ENCODE measurements around the gene SBF2.
"Not testable (repeated sequence)": the region's sequence is repeated elsewhere in the genome, so short reads cannot be mapped to it uniquely, and the experiment has no call there.

SBF2 gene

DNA sequence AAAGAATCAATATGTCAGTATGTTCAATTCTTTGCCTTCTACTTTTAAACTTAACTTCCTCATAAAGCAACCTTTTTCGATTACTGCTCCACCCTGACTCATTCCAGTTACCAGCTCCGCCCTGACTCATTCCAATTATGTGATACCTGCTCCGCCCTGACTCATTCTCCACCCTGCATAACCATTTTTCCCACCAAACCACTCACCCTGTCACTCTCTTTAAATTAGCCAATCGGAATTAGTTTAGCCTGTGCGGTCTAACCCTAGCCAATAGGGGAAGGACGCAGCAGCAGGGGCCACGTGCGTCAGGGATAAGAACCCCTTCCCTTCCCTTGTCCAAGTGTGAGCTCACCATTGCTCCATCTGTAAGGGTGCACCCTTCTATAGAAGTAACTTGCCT, 393.8 kb downstream of the SBF2 start:
- not testable (repeated sequence) for DNase-seq (ENCODE audit: low read depth, low spot score)

DNA sequence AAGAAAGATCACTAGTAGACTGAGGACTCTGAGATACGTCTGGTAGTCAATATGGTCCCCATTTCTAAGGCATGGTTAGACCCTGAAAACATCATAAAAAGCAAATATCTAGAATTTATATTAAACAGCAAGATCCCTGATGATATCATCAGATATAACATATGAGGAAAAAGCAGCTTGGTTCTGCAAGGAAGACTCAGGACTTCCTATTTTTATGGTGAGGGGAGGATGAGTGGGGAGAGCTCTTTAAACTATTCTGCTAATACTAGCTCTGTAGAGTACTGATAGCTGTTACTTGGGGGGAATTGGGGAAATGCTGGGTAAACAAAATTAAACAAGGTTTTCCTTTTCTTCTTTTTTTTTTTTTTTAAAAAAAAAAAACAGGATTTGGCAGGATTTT, 394.3 kb downstream of the SBF2 start:
- DNase-seq (ENCODE audit: low read depth, low spot score) = no peak

DNA sequence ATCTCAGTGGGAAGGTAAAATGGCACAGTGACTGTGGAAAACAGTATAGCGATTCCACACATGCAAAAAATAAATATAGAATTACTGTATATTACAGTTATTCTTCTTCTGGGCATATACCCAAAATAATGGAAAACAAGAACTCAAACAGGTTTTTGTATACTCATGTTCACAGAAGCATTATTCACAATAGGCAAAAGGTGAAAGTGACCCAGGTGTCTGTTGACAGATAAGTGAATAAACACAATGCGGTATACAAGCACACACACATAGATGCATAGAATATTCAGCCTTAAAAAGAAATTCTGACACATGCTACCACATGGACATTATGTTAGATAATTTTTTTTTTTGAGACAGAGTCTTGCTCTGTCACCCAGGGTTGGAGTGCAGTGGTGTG, 397.1 kb downstream of the SBF2 start:
- no peak for DNase-seq (ENCODE audit: low read depth, low spot score)

DNA sequence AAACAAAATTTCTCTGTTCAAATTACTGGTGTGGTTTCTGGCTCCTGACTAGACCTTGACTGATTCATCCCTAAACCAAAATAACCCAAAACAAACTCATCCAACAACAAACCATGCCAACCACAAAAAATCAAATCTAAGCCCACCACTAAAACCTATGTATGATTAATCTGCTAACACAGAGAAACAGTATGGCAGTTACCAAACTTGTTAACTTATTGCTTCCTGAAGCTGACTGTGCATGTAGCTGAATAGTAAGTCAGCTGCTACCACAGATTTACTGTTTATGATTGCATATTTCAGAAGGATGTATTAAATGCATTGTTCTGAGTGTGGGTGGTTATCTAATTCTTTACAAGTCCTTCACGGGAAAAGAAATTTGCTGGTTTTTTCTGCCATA, 399.0 kb downstream of the SBF2 start:
- DNase-seq (ENCODE audit: low read depth, low spot score) = no peak

DNA sequence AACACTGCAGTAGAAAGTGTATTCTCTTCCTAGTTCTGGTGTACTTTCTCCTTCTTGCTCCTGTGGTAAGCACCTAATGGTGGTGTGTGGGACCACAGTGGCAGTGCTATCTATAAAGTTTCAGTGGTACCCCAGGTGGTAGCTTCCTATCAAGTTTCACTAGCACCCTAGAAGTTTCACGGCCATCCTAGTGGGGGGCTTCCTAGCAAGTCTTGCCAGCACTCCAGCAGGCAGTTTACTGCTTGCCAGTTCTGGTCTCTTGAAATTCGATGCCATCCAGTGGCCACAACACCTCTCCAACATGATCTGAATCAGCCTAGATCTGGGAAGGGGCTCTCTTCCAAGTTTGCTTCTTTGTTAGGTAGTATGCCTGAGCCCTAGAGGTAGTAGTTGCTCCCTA, 400.5 kb downstream of the SBF2 start:
- DNase-seq (ENCODE audit: low read depth, low spot score) = no peak

DNA sequence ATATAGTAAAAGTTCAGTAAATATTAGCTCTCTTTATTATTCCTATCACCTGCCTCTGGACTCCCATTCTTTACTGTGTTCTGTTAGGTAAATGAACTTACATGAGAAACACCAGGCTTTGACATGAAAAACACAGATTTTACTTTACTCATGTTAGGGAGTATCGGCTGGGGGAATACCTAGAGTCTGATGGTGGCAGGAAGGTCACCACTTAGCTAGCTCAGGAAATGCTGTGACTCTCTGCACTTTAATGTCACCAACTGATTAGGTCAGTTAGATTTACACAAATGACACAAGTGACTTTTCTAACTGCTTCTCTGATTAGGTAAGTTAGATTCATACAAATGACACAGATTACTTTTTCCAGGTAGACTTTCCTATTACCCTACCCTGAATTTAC, 405.1 kb downstream of the SBF2 start:
- DNase-seq (ENCODE audit: low read depth, low spot score) = no peak

DNA sequence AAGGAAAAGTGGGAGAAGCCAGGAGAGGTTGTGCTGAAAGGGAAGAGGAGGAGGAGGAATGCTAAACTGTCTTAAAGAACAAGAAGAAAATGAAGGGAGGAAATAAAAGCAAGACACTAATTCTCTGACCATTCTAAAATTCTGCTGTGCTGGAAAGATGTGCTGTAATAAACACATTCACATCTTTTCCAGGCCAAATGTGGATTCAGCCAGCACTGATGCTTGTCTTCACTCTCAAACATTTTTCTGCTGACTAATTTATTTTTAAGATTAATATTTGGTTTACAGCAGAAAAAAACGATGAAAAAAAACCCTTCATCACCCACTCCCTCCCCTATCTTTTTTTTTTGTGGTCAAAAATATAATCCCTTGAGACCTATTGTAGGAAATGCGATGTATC, 406.5 kb downstream of the SBF2 start:
- no peak for DNase-seq (ENCODE audit: low read depth, low spot score)

DNA sequence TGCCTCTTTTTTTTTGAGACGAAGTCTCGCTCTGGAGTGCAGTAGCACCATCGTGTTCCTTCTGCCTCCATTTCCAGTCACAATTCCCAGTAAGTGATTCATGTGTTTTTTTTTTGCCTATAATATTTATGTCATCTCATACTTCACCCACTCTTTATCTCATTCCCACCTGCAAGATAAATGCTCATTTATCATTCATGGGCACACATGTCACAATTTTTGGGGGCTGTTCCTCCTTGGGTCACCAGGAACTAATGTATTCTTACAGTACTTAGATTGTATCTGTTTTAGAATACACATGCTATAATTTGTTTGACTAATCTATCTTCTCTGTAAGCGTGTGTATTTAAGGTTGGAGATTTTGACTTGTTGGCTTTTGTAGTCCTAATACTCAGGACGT, 407.4 kb downstream of the SBF2 start:
- DNase-seq (ENCODE audit: low read depth, low spot score) = no peak

DNA sequence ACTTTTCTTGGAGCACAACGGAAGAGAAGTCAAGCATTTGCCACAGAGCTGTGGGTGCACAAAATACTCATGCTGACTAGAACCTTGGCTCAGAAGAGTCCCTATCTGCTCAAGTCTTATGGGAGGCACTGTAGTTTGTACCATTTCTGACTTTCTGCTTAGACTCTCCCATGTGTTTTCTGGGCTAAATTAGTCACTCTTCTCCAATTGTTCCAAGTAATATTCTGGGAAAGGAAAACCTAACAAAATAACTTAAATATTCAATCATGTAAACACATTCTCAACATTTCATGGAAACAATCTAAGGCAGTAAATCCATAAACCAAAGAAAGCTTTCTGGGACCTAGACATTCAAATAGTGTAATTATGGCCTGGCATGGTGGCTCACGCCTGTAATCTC, 409.4 kb downstream of the SBF2 start:
- no peak for DNase-seq (ENCODE audit: low read depth, low spot score)

DNA sequence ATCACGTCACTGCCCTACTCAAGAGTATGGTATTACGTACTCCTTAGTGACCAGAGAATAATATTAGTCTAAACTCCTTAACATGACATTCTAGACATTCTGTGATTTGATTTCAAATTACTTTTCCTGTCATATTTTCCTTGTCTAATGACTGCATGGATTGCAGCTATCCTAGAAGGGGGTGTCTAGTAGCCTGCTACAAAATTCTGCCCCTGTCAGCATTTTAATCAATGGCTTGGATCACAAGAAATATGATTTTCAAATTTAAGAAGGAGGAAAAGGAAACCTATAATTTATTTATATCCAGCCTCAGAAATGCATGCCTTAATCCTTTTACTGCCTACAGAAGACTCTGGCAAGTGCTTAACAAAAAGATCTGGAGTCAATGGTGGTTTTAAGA, 413.4 kb downstream of the SBF2 start:
- no peak for DNase-seq (ENCODE audit: low read depth, low spot score)

DNA sequence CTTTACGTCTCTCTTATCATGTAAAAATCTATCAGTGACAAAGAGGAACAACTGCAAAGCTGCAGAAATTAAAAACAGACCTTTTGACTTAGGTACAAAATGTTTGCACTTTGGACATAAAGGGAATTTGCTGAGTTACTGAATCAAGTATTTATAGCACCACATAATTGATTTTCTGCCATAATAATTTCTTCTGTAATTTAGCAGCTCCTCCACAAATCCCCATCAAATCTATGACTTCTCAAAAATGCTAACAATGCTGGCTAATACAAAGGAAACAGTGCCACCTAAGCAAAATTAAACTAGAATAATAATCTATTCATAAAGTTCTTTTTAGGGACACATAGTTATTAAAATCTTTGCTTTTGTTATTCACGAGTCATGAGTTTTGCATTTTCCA, 415.1 kb downstream of the SBF2 start:
- DNase-seq (ENCODE audit: low read depth, low spot score) = no peak

DNA sequence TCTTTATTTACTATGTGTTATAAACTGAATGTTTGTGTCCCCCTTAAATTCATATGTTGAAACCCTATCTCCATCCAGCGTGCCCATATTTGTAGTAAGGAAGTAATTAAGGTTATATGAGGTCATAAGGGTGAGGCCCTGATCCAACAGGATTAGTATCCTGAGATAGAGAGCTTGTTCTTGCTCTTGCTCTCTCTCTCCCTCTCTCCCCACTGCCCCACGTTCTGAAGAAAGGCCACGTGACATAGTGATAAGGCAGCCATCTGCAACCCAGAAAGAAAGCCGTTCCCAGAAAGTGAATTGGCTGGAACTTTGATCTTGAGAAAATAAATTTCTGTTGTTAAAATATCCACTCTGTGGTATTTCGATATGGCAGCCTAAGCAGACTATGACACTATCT, 417.7 kb downstream of the SBF2 start:
- DNase-seq (ENCODE audit: low read depth, low spot score) = no peak

DNA sequence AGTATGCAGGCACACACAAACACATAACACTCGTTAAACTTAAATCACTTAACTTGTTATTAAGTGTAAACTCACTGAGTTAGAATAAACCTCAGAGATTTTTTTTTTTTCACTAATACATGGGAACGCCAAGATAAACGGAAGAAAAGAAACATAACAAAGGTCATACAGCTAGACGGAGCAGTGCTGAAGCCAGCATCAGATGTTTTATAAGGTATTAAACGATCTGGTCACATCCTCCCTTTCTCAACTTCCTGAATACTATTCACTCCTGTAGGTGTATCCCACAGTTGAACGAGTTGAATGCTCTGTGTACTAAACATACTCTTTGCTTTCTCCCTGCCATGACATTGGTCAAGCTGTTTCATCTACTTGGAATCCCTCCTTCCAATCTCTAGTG, 418.2 kb downstream of the SBF2 start:
- no peak for DNase-seq (ENCODE audit: low read depth, low spot score)

DNA sequence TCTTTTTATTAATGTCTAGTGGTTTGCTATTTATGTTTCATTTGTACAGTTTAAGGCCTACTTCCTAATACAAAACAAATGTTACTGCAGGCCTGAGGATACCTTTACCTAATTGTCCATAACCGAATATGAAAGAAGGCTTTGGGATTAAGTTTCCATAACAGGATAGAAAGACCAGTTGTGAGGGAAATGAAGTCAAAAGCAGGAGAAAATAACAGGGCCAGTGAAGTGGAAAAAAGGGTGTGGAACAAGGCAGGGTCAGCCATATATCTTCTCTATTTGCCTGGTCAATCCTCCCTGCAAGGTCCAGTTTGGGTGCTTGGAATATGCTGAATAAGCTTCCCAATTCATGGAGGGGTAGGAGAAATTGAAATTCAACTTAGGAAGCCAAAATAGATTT, 418.6 kb downstream of the SBF2 start:
- no peak for DNase-seq (ENCODE audit: low read depth, low spot score)

DNA sequence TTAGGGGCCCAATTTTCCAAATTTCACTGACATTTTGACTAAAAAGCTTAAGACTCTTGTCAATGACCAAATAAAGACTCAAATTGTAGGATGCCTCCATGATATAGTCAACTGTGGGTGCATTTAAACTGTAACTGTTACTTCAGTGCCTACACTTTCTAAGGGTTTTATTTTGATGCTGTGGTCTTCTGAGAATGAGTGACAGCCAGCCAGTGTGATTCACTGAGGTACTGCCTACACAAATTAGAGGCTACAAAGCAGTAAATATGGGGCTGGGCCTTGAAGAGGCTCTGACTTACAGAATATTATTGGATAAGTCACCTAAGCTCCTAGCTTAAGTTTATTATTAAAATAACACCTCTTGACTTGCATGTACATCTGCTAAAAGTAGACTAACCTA, 419.6 kb downstream of the SBF2 start:
- DNase-seq (ENCODE audit: low read depth, low spot score) = no peak

DNA sequence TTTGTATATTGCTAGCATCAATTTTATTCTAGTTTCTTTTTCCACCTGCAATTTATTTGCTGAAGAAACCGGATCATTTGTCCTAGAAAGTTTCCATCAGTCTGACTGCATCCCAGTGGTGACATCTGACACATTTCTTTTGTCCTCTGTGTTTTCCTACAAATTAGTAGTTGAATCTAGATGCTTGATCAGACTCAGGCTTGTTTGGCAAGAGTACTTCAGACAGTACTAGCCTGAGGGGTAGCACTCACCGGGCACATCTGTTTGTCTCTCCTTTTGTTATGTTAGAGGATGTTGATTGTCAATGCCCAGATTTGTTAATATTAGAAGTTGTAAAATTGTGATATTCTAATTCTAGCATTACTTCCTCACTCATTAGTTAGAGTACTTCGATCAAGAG, 425.4 kb downstream of the SBF2 start:
- DNase-seq (ENCODE audit: low read depth, low spot score) = no peak

DNA sequence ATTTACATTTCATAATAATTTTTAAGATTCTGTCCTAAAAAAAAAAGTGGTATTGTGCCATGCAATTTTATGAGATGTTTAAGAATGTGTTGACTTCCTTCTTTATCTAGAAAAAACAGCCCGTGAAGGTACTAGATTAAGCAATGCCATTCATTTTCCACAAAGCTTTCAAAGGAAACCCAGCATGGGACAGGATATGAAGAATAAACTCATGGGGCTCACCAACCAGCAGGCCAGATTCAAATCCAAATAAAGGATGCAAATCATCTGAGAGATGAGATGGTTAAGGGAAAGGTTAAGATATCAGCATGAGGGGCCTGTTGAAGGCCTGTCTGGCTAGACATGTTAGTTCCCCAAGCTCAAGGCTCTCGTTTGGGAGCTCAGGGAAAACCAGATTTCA, 431.0 kb downstream of the SBF2 start:
- no peak for DNase-seq (ENCODE audit: low read depth, low spot score)

DNA sequence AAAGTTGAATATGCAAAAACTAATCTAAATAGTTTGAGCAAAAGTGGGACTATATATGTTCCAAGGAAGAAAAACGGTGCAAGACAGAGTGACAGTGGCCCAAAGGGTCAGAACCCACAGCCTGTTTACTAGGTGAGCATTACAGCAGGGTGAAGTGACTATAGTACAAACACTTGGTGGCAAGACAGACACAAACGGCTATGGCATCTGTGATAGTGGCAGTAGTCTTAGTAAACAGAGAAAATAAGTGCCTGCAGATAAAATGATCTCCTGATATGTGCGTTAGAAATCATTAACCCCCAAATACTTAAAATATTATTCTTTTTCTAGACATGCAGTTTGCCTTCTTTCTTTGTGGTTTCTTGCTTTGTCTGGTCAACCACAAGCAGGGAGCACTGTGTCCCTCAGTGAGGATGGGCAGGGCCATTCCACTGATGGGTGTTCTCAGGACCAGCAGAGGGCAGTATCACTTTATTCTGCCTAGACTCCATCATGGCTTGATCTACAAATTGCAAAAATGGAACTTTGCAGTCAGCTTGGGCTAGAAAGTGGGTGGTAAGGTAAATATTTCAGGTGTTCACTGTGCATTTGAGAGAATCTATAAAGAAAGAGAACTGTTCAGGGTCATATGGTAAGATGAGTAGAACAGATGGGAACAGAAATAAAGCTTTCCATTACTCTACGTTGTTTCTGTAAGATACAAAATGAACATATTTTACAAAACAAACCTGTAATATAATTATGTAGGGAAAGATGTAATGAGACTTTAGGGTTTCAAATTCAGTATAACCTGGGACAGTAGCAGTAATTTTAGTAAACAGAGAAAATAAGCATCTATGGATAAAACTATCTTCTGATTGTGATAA, 431.9 kb downstream of the SBF2 start:
- peak; percentile 1 for DNase-seq (ENCODE audit: low read depth, low spot score)

DNA sequence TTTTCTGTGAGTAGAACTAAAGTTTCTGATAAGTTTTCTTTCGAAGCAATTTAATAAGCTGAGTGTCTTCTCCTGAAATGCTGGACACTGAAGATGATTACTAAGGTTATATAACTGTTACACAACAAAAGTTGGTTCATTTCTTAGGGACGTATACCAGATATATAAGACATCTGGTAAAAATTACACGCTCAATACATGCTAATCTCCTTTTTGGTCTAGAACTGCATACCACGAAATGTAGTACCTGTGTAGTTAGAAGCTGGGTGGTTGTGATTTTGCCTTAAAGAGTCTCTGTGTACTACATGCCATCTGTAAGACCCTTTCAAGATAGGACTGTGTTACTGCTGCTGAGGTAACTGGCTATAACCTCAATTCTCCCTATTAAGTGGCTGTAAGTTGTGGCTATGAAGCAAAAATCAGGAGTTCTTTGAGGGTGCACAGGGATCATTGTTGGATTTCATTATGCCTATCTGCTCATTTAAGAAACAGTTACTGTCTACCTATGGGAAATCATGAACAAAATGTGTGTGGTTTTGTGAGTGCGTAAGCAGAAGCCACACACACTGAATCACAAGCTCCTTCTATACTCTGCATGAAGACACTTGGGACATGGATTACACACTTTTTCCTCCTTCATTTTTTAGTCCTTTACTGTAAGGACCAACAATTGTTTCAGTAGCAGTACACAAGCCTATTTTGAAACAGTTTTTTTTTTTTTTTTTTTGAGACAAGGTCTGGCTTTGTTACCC, 434.3 kb downstream of the SBF2 start:
- DNase-seq (ENCODE audit: low read depth, low spot score) = no peak

DNA sequence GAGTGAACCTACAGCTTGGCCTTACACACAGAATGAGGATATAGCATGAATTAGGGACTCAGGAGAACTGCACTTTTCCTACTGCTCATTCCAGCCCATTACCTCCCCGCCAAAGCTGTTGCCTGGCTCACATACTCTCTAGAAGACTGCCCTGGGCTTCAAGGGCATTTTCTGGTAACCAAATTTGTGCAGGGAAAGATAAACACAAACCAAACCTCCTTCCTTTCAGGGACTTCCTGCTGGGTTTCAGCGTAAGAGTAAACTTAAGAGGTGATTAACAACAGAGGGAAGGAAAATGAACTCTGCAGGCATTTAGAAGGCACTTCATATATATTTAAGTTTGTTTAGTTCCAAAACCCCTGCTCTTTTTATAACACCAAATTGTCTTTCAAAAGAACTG, 435.2 kb downstream of the SBF2 start:
- DNase-seq (ENCODE audit: low read depth, low spot score) = no peak

DNA sequence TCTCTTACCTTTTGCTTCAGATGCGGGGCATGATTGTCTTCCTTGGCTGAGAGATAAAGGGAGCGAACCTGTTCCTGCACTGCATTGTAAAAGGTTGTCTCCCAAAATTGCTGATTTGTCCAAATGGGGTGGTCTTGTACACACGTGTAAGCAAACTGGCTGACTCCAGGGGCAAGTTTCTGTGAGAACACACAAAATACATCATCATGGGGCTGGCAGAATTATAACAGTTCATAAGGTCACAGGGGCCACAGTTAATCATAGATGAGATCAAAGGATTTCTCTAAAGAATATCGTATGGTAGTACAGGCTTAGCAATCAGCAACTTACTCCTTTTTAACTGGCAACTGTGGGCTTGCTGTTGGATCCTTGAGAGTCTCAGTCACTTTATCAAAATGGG, 435.8 kb downstream of the SBF2 start:
- DNase-seq (ENCODE audit: low read depth, low spot score) = no peak

DNA sequence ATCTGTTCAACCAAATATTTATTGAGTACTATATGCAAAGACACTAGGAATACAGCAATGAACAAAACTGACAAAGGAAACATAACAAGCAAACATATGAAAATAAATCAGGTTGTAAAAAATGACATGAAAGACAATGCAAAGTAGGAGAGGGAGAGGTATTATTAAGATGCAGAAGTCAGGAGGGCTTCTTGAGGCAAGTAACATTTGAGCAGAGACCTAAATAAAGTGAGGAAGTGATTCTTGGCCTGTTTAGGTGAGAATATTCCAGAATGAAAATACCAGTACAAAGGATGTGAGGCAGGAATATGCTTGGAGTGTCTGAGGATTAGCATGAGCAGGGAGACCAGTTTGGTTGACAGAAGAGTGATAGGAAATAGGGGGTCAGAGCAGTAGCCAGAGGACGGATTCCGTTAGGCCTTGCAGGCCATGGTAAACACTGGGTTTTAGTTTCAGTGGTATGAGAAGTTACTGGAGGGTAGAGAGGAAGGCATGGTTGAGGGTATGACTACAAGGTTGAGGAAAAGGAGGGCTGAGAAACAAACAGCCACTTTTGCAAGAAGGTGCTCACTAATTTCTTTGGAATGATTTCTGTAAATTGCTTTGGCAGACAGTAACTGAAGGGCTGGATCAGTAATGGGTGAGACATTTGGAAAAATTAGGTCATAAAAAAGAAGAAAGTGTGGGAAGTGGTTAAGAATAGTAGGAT, 438.3 kb downstream of the SBF2 start:
- DNase-seq (ENCODE audit: low read depth, low spot score) = no peak
